ENCODE data around the gene IMMP2L.

IMMP2L gene

DNA sequence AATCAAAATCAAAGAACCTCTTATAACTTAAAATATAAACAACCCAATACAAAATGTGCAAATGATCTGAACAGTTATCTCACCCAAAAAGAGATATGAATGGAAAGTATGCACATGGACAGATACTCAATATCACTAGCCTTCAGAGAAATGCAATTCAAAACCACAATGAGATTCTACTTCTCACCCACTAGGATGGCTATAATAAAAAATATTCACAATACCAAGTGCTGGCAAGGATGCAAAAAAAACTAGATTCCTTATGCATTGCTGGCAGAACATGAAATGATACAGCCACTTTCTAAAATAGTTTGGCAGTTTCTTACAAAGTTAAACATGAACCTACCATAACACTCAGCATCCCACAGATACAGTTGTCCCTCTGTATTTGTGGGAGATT is 601.5 kb downstream of the IMMP2L start:
- ChIA-PET CTCF (no interaction called here), POLR2A (no interaction called here)
- no peak for DNase-seq (ENCODE audit: extremely low spot score)
- TF ChIP-seq ZNF384 (IDR thresholded peaks at IDR 0.05) = no peak
- TF ChIP-seq FOXA1 (IDR thresholded peaks at IDR 0.05) = no peak
- TF ChIP-seq SUZ12 (IDR thresholded peaks at IDR 0.05) = no peak
- no peak for TF ChIP-seq LEF1 (IDR thresholded peaks at IDR 0.05; ENCODE audit: borderline replicate concordance)

DNA sequence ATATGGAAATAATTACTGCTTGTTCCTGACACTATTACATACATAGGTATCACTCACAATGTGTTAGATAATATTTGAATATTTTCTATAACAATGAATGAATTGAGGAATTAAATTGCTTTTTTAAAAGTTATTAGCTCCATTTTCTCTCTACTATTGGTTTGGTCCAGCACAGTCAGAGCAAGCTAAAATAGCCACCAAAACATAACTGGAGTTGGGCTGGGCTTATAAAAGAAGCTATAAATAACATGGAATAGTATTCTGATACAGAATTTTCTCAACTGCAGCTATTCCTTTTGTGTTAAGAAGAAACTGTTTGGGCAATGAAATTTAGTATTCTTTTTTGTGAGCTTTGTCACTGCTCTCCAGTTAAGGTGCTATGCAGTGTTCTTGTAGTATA is 614.0 kb downstream of the IMMP2L start:
- no peak for TF ChIP-seq ZNF384 (IDR thresholded peaks at IDR 0.05)
- no peak for TF ChIP-seq CTBP1 (IDR thresholded peaks at IDR 0.05; ENCODE audit: borderline replicate concordance)
- TF ChIP-seq SP1 (IDR thresholded peaks at IDR 0.05) = no peak
- TF ChIP-seq ARNT (IDR thresholded peaks at IDR 0.05) = no peak
- no peak for TF ChIP-seq FOXA1 (IDR thresholded peaks at IDR 0.05)
- TF ChIP-seq FOXK2 (IDR thresholded peaks at IDR 0.05) = no peak
- TF ChIP-seq, protein P1, sequence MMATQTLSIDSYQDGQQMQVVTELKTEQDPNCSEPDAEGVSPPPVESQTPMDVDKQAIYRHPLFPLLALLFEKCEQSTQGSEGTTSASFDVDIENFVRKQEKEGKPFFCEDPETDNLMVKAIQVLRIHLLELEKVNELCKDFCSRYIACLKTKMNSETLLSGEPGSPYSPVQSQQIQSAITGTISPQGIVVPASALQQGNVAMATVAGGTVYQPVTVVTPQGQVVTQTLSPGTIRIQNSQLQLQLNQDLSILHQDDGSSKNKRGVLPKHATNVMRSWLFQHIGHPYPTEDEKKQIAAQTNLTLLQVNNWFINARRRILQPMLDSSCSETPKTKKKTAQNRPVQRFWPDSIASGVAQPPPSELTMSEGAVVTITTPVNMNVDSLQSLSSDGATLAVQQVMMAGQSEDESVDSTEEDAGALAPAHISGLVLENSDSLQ (IDR thresholded peaks at IDR 0.05) = no peak
- no peak for TF ChIP-seq SUZ12 (IDR thresholded peaks at IDR 0.05)
- no peak for TF ChIP-seq FOXM1 (IDR thresholded peaks at IDR 0.05; ENCODE audit: borderline replicate concordance)
- no peak for TF ChIP-seq L3MBTL2 (conservative IDR thresholded peaks at IDR 0.05)
- ChIA-PET POLR2A (no interaction called here), CTCF (no interaction called here)
- DNase-seq (ENCODE audit: extremely low spot score) = no peak

DNA sequence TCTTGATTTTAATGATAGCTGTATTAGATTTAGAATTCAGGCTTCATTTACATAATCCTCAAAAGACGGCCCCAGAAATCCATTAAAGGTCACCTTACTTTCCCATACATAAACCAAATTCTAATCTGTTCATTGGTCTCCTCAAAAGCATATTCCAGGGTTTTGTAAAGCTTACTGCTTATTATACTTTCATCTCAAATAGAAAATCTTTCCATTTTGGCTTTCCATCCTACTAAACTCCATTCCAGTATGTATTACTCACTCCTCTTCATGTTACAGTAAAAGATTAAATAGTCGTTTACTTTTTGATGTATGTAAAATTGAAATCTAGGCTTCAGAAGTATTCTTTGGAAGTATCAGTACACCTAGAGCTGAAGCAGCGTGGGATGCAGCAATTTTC is 614.9 kb downstream of the IMMP2L start:
- no peak for DNase-seq (ENCODE audit: extremely low spot score)
- CTCF ChIA-PET = no interaction called here
- TF ChIP-seq HDGF (IDR thresholded peaks at IDR 0.05; ENCODE audit: borderline replicate concordance) = no peak
- no peak for TF ChIP-seq BHLHE40 (IDR thresholded peaks at IDR 0.05; ENCODE audit: borderline replicate concordance)
- TF ChIP-seq ZNF384 (IDR thresholded peaks at IDR 0.05) = no peak
- TF ChIP-seq ARNT (IDR thresholded peaks at IDR 0.05) = no peak
- no peak for TF ChIP-seq FOXM1 (IDR thresholded peaks at IDR 0.05; ENCODE audit: borderline replicate concordance)
- TF ChIP-seq, protein P1 (IDR thresholded peaks at IDR 0.05) = no peak
- no peak for TF ChIP-seq ELF4 (IDR thresholded peaks at IDR 0.05)
- TF ChIP-seq SP1 (IDR thresholded peaks at IDR 0.05) = no peak
- no peak for TF ChIP-seq FOXK2 (IDR thresholded peaks at IDR 0.05)
- TF ChIP-seq FOXA1 (IDR thresholded peaks at IDR 0.05) = no peak
- TF ChIP-seq SUZ12 (IDR thresholded peaks at IDR 0.05) = no peak
- no peak for TF ChIP-seq NFRKB (IDR thresholded peaks at IDR 0.05)
- no peak for TF ChIP-seq TARDBP (IDR thresholded peaks at IDR 0.05)
- TF ChIP-seq L3MBTL2 (conservative IDR thresholded peaks at IDR 0.05) = no peak
- TF ChIP-seq CTBP1 (IDR thresholded peaks at IDR 0.05; ENCODE audit: borderline replicate concordance) = no peak
- no peak for TF ChIP-seq LEF1 (IDR thresholded peaks at IDR 0.05; ENCODE audit: borderline replicate concordance)
- POLR2A ChIA-PET = no interaction called here

DNA sequence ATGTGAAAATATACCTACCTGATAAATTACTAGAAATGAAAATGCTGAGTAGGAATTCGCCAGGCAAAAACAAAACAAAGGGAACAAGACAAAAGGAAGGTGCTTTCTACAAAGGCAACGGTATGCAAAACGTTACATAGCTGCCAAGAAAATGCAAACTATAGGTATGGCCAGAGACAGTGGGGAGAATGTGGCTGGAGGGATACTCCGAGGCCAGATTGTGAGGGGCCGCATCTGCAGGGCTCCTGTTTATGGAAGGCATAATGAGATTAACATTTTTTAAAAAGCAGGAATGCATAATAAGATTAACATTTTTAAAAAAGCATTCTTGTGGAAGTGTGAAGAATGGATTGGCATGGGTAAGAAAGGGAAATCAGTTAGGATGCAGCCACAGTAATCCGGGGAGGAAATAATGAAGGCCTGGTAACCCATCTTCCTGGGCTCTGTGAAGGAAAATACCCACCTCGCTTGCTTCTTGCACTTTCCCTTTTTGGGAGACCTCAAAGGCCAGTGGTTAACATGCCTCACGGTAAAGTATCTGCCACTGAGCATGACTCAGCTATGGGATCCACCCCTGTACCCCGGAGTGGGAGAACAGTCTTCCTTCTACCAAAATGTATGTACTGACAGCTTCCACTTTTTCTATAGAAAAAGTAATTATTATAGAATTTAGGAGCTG is 617.2 kb downstream of the IMMP2L start:
- DNase-seq (ENCODE audit: extremely low spot score) = no peak
- TF ChIP-seq SUZ12 (IDR thresholded peaks at IDR 0.05) (no peak), SP1 (IDR thresholded peaks at IDR 0.05) (no peak), FOXA1 (IDR thresholded peaks at IDR 0.05) (no peak), TARDBP (IDR thresholded peaks at IDR 0.05) (no peak), BHLHE40 (IDR thresholded peaks at IDR 0.05; ENCODE audit: borderline replicate concordance) (no peak), FOXK2 (IDR thresholded peaks at IDR 0.05) (no peak), CTBP1 (IDR thresholded peaks at IDR 0.05; ENCODE audit: borderline replicate concordance) (no peak)
- TF ChIP-seq, protein P1 (IDR thresholded peaks at IDR 0.05) = no peak
- ChIA-PET CTCF (no interaction called here), POLR2A (no interaction called here)

DNA sequence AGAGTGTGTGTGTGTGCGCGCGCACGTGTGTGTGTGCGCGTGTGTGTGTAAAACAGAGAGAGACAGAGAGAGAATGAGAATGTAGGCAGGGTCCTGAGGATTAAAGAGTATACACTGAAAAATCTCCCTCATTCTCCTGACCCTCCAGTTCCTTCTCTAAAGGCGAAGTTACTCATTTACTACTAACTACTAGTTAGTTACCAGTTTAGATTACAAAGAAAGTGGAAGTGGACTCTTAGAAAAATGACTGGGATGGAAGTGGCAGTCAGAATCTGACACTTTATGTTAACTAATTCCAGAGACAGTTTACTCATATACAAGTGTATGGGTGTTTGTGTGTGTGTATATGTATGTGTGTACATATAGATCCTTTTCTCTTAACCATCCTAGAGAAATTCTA is 617.8 kb downstream of the IMMP2L start:
- ChIA-PET CTCF (no interaction called here), POLR2A (no interaction called here)
- DNase-seq (ENCODE audit: extremely low spot score) = no peak
- TF ChIP-seq FOXM1 (IDR thresholded peaks at IDR 0.05; ENCODE audit: borderline replicate concordance) = no peak
- TF ChIP-seq CTBP1 (IDR thresholded peaks at IDR 0.05; ENCODE audit: borderline replicate concordance) = no peak
- TF ChIP-seq TARDBP (IDR thresholded peaks at IDR 0.05) = no peak
- TF ChIP-seq FOXA1 (IDR thresholded peaks at IDR 0.05) = no peak
- no peak for TF ChIP-seq ARNT (IDR thresholded peaks at IDR 0.05)
- TF ChIP-seq HDGF (IDR thresholded peaks at IDR 0.05; ENCODE audit: borderline replicate concordance) = no peak

DNA sequence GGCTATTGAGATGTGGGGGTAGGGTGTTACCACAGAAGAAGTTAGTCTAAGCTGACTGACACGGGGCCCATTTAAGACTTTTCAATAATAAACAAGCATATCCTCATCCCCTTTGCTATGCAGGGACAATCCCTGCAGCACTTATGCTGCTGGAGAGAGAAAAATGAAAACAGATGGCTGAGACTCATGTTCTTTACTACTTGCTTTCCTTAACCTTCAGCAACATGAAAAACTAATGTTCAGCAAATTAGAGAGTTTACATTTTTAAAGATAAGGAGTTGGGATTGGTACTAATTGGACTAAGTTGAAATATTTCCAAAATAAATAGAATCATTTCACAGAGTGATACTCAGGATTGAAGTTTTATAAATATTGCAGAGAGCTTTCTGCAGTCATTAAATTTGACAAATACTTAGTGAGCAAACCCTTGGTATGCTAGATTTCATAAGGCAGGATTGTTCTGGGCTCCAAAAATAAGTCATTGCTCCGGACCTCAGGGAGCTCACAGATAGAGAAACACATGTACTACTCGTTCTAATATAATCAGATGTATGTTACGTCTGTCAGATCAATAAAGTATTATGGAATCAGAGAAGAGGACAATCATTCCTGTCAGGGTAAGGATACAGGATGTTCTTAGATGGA is 618.5 kb downstream of the IMMP2L start:
- DNase-seq (ENCODE audit: extremely low spot score) = no peak
- no peak for TF ChIP-seq TARDBP (IDR thresholded peaks at IDR 0.05)
- no peak for TF ChIP-seq SP1 (IDR thresholded peaks at IDR 0.05)
- TF ChIP-seq L3MBTL2 (conservative IDR thresholded peaks at IDR 0.05) = no peak
- no peak for TF ChIP-seq SUZ12 (IDR thresholded peaks at IDR 0.05)
- TF ChIP-seq FOXA1 (IDR thresholded peaks at IDR 0.05) = no peak
- no peak for TF ChIP-seq FOXM1 (IDR thresholded peaks at IDR 0.05; ENCODE audit: borderline replicate concordance)
- no peak for TF ChIP-seq FOXK2 (IDR thresholded peaks at IDR 0.05)
- POLR2A ChIA-PET = no interaction called here
- CTCF ChIA-PET = no interaction called here

DNA sequence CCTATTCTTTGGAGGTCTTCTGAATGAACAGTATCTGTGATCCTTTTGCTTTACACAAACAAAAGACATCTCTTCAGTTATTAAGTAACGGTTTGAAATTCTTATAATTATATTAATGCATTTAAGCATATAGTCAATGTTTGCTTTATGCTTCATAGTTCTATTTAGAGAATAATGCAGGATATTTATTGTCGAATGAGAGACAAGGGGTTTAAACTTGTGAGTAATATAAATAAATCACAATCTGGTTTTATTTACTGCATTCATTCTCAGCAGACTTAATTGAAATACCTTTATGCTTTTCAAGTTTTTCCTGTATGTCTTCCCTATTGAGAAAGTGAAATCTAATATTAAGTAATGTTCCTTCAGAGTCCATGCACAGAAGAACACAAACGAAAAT is 620.9 kb downstream of the IMMP2L start:
- no peak for DNase-seq (ENCODE audit: extremely low spot score)
- POLR2A ChIA-PET = no interaction called here
- CTCF ChIA-PET = no interaction called here
- TF ChIP-seq BHLHE40 (IDR thresholded peaks at IDR 0.05; ENCODE audit: borderline replicate concordance) (no peak), CTBP1 (IDR thresholded peaks at IDR 0.05; ENCODE audit: borderline replicate concordance) (no peak), NFRKB (IDR thresholded peaks at IDR 0.05) (no peak), SUZ12 (IDR thresholded peaks at IDR 0.05) (no peak), ZNF384 (IDR thresholded peaks at IDR 0.05) (no peak), LEF1 (IDR thresholded peaks at IDR 0.05; ENCODE audit: borderline replicate concordance) (no peak), ARNT (IDR thresholded peaks at IDR 0.05) (no peak)
- TF ChIP-seq, protein P1 (IDR thresholded peaks at IDR 0.05) = no peak
